IPS-20b (cell line): ENCODE data around the gene RCN1.

Source experiments
- H3K27ac ChIP-seq: one replicate; pipeline ENCODE4 v1.5.1; 2013; ENCODE audit warnings: low read length
- H3K27me3 ChIP-seq: 2 replicates; pipeline ENCODE4 v1.6.1; 2013; ENCODE audit warnings: mild to moderate bottlenecking, low read length, inconsistent platforms; ENCODE audit not compliant: insufficient read depth
- H3K36me3 ChIP-seq: 2 replicates; pipeline ENCODE4 v1.6.1; 2013; ENCODE audit warnings: low read depth, mild to moderate bottlenecking, inconsistent platforms, low read length, moderate library complexity; ENCODE audit not compliant: insufficient read depth
- H3K4me1 ChIP-seq: 2 replicates; pipeline ENCODE4 v1.6.1; 2013; ENCODE audit warnings: mild to moderate bottlenecking, control low read depth, inconsistent platforms, low read length, moderate library complexity; ENCODE audit not compliant: insufficient read depth
- H3K4me3 ChIP-seq: 2 replicates; pipeline ENCODE4 v1.5.1; 2013; ENCODE audit warnings: mild to moderate bottlenecking, low read length, inconsistent platforms
- H3K9ac ChIP-seq: 2 replicates; pipeline ENCODE4 v1.6.1; 2013; ENCODE audit warnings: low read depth, mild to moderate bottlenecking, inconsistent platforms, low read length, moderate library complexity
- H3K9me3 ChIP-seq: 2 replicates; pipeline ENCODE4 v1.6.1; 2013; ENCODE audit warnings: mild to moderate bottlenecking, low read depth, low read length, inconsistent platforms; ENCODE audit not compliant: insufficient read depth

RCN1 gene

DNA sequence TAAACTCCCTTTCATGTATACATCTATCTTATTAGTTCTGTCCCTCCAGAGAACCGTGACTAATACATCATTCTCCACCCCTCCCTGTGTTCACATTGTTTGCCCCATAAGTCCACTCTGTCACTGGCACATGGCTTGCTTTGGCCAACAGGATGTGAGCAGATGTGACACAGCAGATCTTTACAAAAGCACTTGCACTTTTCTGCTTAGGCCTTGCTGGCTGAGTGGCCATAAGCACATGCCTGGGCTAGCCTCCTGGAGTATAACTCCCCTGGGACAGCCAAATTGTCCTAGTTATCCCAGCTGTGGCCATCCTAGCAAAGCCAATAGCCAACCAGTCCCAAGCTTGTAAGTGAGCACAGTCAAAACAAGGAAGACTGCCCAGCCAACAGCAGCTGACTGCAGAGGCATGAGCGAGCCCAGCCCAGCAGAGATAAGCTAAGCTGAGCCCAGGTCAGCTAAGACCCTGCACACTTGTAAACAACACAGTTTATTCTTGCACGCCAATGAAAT lies 9.7 kb upstream of the RCN1 start:
- H3K4me1 ChIP-seq: peaks cover 13% of the 10 kb centered on the region
- H3K9me3 ChIP-seq: no peaks in the 10 kb centered on the region
- no peaks in the 10 kb centered on the region for H3K36me3 ChIP-seq
- no peak overlapping the region for H3K4me3 ChIP-seq
- no peak overlapping the region for H3K9ac ChIP-seq
- H3K27ac ChIP-seq: no peak overlapping the region
- H3K27me3 ChIP-seq: no peaks in the 10 kb centered on the region

DNA sequence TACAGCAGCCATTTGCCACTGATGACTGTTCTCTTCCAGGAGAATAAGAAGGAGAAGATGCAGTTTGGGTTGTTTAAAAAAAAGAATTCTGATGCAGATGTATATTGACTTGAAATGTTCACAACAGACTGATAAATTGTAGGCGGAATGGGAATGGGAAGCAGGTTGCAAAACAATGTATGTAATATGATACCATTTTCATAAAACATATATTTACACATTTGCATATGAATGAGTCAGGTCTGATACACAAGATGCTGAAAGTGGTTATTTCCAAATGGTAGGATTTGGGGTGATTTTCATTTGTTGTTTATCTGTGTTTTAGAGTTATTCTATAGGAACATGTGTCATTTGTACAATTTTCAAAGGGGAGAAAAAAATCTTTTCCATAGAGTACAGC lies 9.0 kb upstream of the RCN1 start:
- Histone ChIP-seq H3K27ac (no peak overlapping the region), H3K9me3 (no peaks in the 10 kb centered on the region), H3K4me1 (peaks cover 13% of the 10 kb centered on the region), H3K4me3 (no peak overlapping the region), H3K9ac (no peak overlapping the region), H3K27me3 (no peaks in the 10 kb centered on the region), H3K36me3 (no peaks in the 10 kb centered on the region)

DNA sequence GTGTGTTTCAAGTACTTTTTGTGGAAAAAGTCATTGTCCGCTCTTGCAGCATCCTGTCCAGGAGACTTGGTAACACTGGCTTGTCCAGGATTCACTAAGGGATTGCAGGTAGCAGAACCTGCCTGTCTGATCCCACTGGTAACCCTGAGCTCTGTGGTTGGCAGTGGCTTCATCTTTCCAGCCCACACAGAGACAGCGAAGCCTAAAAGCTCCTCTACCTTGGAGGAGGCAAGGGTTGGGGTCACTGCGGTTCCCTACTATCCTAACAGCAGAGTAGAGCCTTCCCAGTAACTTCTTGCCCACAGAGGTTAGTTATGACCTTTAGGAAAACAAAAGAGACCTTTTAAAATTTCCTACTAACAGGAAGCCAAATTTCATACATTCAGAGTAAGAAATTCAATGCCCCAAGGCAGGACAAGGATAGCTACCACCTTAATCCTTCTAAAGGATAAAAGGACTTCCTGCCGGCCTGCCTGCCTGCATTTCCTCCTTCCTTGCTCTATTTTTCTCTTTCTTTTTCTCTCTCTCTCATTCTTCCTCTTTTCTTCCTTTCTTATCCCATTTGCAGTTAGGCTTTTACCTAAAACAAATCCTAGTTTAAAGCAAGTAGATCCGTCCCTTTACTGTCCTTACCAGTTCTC lies 8.4 kb upstream of the RCN1 start:
- Histone ChIP-seq H3K4me3 (no peak overlapping the region), H3K27me3 (no peaks in the 10 kb centered on the region), H3K36me3 (no peaks in the 10 kb centered on the region), H3K4me1 (peaks cover 13% of the 10 kb centered on the region), H3K27ac (no peak overlapping the region), H3K9ac (no peak overlapping the region), H3K9me3 (no peaks in the 10 kb centered on the region)

DNA sequence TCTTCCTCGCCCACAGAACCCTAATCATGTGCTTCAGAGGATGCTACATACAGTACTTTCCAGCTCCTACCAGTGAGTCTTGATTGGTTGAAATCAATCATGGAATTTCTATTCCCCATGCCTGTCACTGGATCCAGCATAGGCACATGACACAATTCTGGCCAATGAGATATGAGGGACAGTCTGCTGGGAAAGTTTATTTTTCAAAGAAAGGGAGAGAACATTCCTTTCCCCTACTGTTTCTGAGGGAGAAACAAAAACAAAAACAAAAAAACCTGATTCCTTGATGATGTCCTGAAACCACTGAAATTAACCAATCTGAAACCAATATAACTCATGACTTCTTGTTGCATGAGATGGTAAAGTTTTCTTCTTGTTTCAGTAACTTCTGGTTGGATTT lies 3.3 kb upstream of the RCN1 start:
- H3K4me3 ChIP-seq: no peak overlapping the region
- no peak overlapping the region for H3K9ac ChIP-seq
- no peaks in the 10 kb centered on the region for H3K9me3 ChIP-seq
- H3K27ac ChIP-seq: no peak overlapping the region
- H3K27me3 ChIP-seq: peaks cover 12% of the 10 kb centered on the region
- H3K4me1 ChIP-seq: peaks cover 14% of the 10 kb centered on the region
- H3K36me3 ChIP-seq: no peaks in the 10 kb centered on the region

DNA sequence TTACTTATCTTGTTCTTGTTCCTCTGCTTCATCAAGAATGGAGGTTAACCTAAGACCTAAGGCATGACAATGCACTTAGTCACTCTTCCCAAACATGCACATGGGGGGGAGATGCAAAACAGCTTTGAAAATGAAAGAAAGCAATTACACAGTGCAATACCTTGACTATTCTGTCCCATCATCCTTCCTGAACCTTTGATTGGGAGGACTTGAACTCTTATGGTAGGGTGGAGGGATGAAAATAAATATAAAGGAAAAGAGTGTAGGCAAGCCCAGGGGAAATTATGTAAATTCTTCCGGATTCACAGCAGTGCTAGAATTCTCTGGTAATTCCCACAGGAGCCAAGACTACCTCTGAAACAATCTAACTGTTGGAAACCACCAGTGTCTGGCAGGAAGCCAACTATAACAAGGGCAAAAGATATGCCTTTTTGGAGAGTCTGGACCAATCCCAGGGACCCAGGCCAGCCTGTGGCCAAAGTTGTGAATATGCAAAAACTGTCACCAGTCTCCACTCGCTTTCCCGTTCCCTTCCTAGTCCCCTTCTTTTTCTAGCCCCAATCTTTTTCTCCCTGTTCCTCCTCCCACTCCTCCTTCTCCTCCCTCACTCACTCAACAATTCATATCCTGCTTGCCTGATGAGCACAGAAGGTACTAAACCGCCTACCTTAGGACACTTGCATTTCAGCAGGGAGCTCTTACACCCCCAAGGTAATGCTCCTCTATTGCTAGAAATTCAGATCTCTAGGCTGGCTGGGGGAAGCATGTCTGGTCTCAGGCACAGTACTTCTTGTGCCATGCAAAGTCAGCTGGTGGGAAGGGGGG lies 2.5 kb upstream of the RCN1 start:
- no peak overlapping the region for H3K4me3 ChIP-seq
- peaks cover 14% of the 10 kb centered on the region for H3K4me1 ChIP-seq
- H3K9ac ChIP-seq: no peak overlapping the region
- H3K9me3 ChIP-seq: no peaks in the 10 kb centered on the region
- H3K27ac ChIP-seq: no peak overlapping the region
- no peaks in the 10 kb centered on the region for H3K36me3 ChIP-seq
- peaks cover 12% of the 10 kb centered on the region for H3K27me3 ChIP-seq

DNA sequence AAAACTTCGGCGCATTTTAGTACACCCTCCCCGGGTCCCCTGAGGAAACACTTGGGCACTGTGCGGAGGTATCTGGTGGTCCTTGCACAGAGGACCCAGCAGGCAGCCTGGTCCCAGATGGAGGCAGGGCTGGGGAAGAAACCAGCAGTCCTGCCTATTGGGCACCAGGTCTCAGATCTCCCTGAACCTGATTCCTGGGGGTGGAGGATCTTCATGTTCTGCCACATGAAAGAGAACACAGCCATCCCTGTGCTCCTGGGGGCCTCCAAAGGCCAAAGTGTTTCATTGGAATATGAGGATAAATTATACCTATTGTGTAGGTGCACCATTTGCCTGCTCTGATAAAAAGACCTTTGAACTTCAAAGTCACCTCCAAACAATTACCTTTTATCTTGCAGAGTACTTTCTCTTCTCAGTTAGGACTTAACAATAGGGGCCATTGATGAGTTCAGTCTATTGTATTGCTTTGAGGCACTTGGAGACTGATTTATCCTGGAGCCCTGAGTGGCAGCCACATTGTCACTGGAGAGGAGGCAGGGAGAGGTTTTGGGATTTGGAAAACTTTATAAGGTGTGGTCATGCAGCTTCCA lies 1.8 kb downstream of the RCN1 start:
- H3K27me3 ChIP-seq: peaks cover 12% of the 10 kb centered on the region
- no peaks in the 10 kb centered on the region for H3K9me3 ChIP-seq
- no peak overlapping the region for H3K27ac ChIP-seq
- peaks cover 14% of the 10 kb centered on the region for H3K36me3 ChIP-seq
- H3K4me1 ChIP-seq: peaks cover 18% of the 10 kb centered on the region
- H3K4me3 ChIP-seq: peak overlapping the region; percentile 96
- peak overlapping the region; percentile 93; the same call in 1 of the 2 replicates for H3K9ac ChIP-seq

DNA sequence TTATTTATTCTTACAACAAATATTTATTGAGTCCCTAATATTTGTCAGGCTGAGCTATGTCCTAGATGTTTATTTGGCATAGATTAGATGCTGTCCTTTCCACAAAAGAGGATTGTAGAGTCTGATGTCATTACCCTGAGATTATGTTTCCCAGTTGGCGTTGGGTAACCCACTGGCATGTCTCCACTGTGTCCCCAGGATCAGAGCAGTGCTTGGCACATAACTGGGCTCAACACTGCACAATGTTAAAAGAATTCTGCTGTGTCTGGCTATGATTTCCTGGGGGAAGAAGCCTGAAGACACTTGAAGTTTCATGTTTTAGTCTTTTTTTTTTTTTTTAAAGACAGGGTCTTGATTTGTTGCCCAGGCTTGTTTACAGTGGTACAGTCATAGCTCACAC lies 4.0 kb downstream of the RCN1 start:
- Histone ChIP-seq H3K36me3 (peaks cover 36% of the 10 kb centered on the region), H3K27ac (no peak overlapping the region), H3K9ac (no peak overlapping the region), H3K4me1 (peaks cover 10% of the 10 kb centered on the region), H3K9me3 (no peaks in the 10 kb centered on the region), H3K27me3 (no peaks in the 10 kb centered on the region; the same call in 1 of the 2 replicates), H3K4me3 (no peak overlapping the region)

DNA sequence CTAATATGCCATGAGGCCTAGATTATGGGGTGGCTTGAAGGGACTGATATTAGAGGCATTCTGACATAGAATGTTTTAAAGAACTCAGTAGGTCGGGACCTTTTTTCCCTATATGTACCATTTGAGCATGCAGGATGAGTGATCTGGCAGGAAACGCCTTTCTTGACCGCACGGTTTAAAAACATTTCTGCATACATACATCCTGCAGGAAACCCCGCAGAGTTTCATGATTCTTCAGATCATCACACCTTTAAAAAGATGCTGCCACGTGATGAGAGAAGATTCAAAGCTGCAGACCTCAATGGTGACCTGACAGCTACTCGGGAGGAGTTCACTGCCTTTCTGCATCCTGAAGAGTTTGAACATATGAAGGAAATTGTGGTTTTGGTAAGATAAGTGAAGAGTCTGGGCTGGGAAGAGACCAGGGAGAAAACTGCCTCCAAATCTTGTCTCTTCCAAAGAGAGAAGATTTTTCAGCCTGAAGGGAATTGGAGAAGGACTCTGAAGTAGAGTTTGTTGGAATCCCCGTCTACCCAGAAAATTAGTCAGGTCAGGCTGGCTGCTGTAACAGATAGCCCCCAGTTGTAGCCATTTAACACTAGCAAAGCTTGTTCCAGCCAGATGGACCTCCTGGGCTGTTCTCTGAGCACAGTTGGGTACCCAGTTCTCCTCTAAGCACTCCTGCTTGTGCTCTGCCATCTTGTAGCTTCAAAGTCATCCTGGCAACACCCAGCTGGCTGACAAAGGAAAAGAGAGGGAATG lies 7.4 kb downstream of the RCN1 start:
- H3K4me3 ChIP-seq: no peak overlapping the region
- H3K27ac ChIP-seq: no peak overlapping the region
- no peaks in the 10 kb centered on the region for H3K27me3 ChIP-seq
- H3K9ac ChIP-seq: no peak overlapping the region
- no peaks in the 10 kb centered on the region for H3K9me3 ChIP-seq
- peaks cover 3% of the 10 kb centered on the region; the same call in 1 of the 2 replicates for H3K4me1 ChIP-seq
- peaks cover 70% of the 10 kb centered on the region for H3K36me3 ChIP-seq

DNA sequence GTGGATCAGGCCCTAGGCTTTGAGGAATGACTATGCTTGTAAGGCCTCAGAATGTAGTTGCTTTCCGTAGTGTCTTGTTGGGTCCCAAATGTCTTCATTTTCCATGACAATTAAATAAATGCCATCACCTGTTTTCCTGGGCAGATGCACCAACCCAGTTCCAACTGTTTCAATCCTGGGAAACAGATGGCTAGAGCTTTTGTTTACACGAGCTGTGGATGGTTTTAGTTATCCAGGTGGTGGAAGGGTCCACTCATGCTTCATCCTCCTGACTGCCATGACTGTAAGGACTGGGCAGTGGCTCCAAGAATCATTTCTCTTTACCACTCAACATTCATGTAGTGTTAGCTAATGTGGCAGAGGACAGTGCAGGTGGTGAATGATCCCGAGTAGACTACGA lies 8.6 kb downstream of the RCN1 start:
- Histone ChIP-seq H3K4me3 (no peak overlapping the region), H3K36me3 (peaks cover 82% of the 10 kb centered on the region), H3K4me1 (no peaks in the 10 kb centered on the region), H3K9ac (no peak overlapping the region), H3K9me3 (no peaks in the 10 kb centered on the region), H3K27me3 (no peaks in the 10 kb centered on the region), H3K27ac (no peak overlapping the region)

DNA sequence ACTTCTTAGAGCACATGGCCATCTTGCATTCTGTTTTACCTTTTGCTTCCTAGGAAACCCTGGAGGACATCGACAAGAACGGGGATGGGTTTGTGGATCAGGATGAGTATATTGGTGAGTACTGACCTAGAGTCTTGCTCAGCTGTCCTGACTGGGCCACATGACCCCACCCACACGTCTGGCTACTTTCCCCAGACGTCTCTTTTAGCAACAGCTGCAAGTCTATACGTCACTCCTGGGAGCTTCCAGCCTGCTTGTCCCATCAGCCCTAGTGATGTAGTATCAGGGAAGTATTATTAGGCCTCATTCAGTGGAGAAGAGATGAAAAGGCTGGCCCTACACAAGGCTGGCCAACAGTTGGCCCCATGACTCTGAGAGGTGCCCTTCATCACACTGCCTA lies 9.6 kb downstream of the RCN1 start:
- Histone ChIP-seq H3K27me3 (no peaks in the 10 kb centered on the region), H3K27ac (no peak overlapping the region), H3K9ac (no peak overlapping the region), H3K4me3 (no peak overlapping the region), H3K9me3 (no peaks in the 10 kb centered on the region), H3K36me3 (peaks cover 89% of the 10 kb centered on the region), H3K4me1 (no peaks in the 10 kb centered on the region)

DNA sequence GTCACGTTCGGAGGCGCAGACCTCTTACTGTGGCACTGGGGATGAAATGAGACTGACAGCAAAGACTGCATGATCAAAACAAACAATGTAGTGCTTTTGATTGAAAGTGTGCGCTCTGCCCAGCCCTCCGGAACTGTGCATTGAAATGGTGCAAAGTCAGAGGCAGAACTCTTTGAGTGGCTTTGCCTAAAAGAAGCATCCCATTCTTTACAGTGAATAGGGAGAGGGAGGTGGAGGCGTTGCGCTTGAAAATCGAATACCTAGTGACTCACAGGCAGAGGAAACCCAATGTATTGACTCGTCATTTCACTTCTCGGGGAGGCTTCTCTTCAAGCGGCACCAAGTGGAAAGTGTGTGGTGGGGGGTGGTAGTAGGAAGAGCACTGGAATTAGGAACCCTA lies 10.9 kb downstream of the RCN1 start:
- Histone ChIP-seq H3K36me3 (peaks cover 92% of the 10 kb centered on the region), H3K4me3 (no peak overlapping the region), H3K9ac (no peak overlapping the region)

More for the DNA sequence above, 10.9 kb downstream of the RCN1 start:
- Histone ChIP-seq H3K9me3 (no peaks in the 10 kb centered on the region), H3K27me3 (no peaks in the 10 kb centered on the region), H3K27ac (no peak overlapping the region), H3K4me1 (no peaks in the 10 kb centered on the region)
